Astrocyte (in vitro differentiated cells and primary cell): ENCODE results near the gene CPA5. TPM values are rescaled to one million over a fixed set of nuclear protein-coding genes. Genes with fewer than 3 reads are reported as not detected.

Source experiments
- DNase-seq: peaks from one replicate; pipeline ENCODE4 v3.0.0-alpha.2; 2010; ENCODE audit warnings: low read depth
- FAIRE-seq: peaks from 2 replicates; lab custom pipeline; 2011; peaks lifted over from hg19 to GRCh38; lab: Jason Lieb, UNC
- H2AFZ ChIP-seq: 2 replicates; pipeline ENCODE4 v1.6.0; 2012; ENCODE audit warnings: low read depth, low read length, inconsistent platforms
- H3K27ac ChIP-seq: 2 replicates; pipeline ENCODE4 v1.5.1; 2011; ENCODE audit warnings: low read depth, low read length, inconsistent platforms
- H3K27me3 ChIP-seq: 2 replicates; pipeline ENCODE4 v1.6.0; 2011; ENCODE audit warnings: low read length, inconsistent platforms; ENCODE audit not compliant: insufficient read depth
- H3K36me3 ChIP-seq: 2 replicates; pipeline ENCODE4 v1.5.1; 2011; ENCODE audit warnings: low read length, inconsistent platforms; ENCODE audit not compliant: insufficient read depth
- H3K4me1 ChIP-seq: 2 replicates; pipeline ENCODE4 v1.5.1; 2011; ENCODE audit warnings: low read length, inconsistent platforms; ENCODE audit not compliant: insufficient read depth
- H3K4me2 ChIP-seq: 2 replicates; pipeline ENCODE4 v1.6.0; 2012; ENCODE audit warnings: low read length, inconsistent platforms
- H3K4me3 ChIP-seq: 2 replicates; pipeline ENCODE4 v1.5.1; 2011; ENCODE audit warnings: low read depth, mild to moderate bottlenecking, low read length, inconsistent platforms; ENCODE audit not compliant: insufficient read depth
- H3K79me2 ChIP-seq: 2 replicates; pipeline ENCODE4 v1.6.0; 2012; ENCODE audit warnings: mild to moderate bottlenecking, low read length, inconsistent platforms; ENCODE audit not compliant: insufficient read depth
- H3K9ac ChIP-seq: 2 replicates; pipeline ENCODE4 v1.6.0; 2012; ENCODE audit warnings: mild to moderate bottlenecking, low read length, inconsistent platforms
- H3K9me3 ChIP-seq: 2 replicates; pipeline ENCODE4 v1.5.1; 2012; ENCODE audit warnings: low read depth, mild to moderate bottlenecking, low read length, inconsistent platforms; ENCODE audit not compliant: insufficient read depth
- H4K20me1 ChIP-seq: 2 replicates; pipeline ENCODE4 v1.6.0; 2012; ENCODE audit warnings: low read length, inconsistent platforms; ENCODE audit not compliant: insufficient read depth
- H3K27ac Mint-ChIP-seq: one replicate; pipeline ENCODE4 v1.8.0; 2021; ENCODE audit warnings: mild to moderate bottlenecking, mixed read lengths; ENCODE audit not compliant: unreplicated experiment
- H3K27me3 Mint-ChIP-seq: one replicate; pipeline ENCODE4 v1.8.0; 2021; ENCODE audit warnings: low read depth, mixed read lengths; ENCODE audit not compliant: unreplicated experiment
- H3K36me3 Mint-ChIP-seq: one replicate; pipeline ENCODE4 v1.8.0; 2021; ENCODE audit warnings: low read depth, mixed read lengths; ENCODE audit not compliant: unreplicated experiment
- H3K4me1 Mint-ChIP-seq: one replicate; pipeline ENCODE4 v1.8.0; 2021; ENCODE audit warnings: low read depth, mixed read lengths; ENCODE audit not compliant: unreplicated experiment
- H3K4me3 Mint-ChIP-seq: one replicate; pipeline ENCODE4 v1.8.0; 2021; ENCODE audit warnings: mild to moderate bottlenecking, moderate library complexity, mixed read lengths; ENCODE audit not compliant: unreplicated experiment
- H3K9me3 Mint-ChIP-seq: one replicate; pipeline ENCODE4 v1.8.0; 2021; ENCODE audit warnings: mild to moderate bottlenecking, mixed read lengths; ENCODE audit not compliant: unreplicated experiment
- EZH2 ChIP-seq: IDR thresholded peaks from 2 replicates; pipeline ENCODE4 v1.6.1; 2012; ENCODE audit warnings: mild to moderate bottlenecking, low read length, inconsistent platforms; ENCODE audit not compliant: insufficient read depth
- total RNA-seq: library from RNA; stranded (reverse); gene quantifications from 2 replicates; pipeline ENCODE4 v1.2.1, GENCODE V29; 2021
- TF ChIP-seq, protein P1 (sequence below): IDR thresholded peaks from 2 replicates; pipeline ENCODE4 v1.5.1; 2011; ENCODE audit warnings: low read depth, mild to moderate bottlenecking, inconsistent platforms, low read length, moderate library complexity; ENCODE audit not compliant: insufficient read depth

CPA5 gene
- total RNA-seq, 1 donor from 2014 or later = not detected

DNA sequence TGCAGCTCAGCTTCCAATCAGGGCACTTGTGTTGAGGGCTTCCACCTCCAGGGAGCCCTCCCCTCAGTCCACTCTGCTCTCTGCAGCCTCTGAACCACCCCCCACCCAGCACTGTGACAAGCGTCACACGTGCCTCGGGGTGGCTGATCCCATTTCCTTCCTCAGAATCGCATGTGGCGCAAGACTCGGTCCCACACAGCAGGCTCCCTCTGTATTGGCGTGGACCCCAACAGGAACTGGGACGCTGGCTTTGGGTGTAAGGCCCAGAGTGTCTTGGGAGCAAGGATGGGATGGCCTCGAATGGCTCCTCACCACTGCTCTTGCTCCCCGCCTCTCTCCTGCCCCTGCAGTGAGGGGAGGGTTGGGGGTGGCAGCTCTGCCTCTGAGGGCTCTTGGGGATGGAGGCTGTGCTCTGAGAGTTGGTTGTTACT is 39.8 kb downstream of the CPA5 start:
- no peaks in the 10 kb centered on the region for H3K9me3 ChIP-seq
- Mint-ChIP-seq H3K9me3 (peaks cover 3% of the 10 kb centered on the region), H3K27ac (no peak overlapping the region), H3K4me3 (no peak overlapping the region), H3K36me3 (no peaks in the 10 kb centered on the region), H3K4me1 (peaks cover 10% of the 10 kb centered on the region), H3K27me3 (peaks cover 3% of the 10 kb centered on the region)
- no peaks in the 10 kb centered on the region for H3K79me2 ChIP-seq
- H3K4me1 ChIP-seq = peaks cover 17% of the 10 kb centered on the region
- no peaks in the 10 kb centered on the region for H3K27me3 ChIP-seq
- no peak overlapping the region for H3K27ac ChIP-seq
- DNase-seq = no peak
- H3K36me3 ChIP-seq = no peaks in the 10 kb centered on the region
- no peaks in the 10 kb centered on the region for H4K20me1 ChIP-seq
- H3K4me3 ChIP-seq = no peak overlapping the region
- H3K9ac ChIP-seq = no peak overlapping the region
- no peak for FAIRE-seq
- no peak overlapping the region for H3K4me2 ChIP-seq
- TF ChIP-seq, protein P1, sequence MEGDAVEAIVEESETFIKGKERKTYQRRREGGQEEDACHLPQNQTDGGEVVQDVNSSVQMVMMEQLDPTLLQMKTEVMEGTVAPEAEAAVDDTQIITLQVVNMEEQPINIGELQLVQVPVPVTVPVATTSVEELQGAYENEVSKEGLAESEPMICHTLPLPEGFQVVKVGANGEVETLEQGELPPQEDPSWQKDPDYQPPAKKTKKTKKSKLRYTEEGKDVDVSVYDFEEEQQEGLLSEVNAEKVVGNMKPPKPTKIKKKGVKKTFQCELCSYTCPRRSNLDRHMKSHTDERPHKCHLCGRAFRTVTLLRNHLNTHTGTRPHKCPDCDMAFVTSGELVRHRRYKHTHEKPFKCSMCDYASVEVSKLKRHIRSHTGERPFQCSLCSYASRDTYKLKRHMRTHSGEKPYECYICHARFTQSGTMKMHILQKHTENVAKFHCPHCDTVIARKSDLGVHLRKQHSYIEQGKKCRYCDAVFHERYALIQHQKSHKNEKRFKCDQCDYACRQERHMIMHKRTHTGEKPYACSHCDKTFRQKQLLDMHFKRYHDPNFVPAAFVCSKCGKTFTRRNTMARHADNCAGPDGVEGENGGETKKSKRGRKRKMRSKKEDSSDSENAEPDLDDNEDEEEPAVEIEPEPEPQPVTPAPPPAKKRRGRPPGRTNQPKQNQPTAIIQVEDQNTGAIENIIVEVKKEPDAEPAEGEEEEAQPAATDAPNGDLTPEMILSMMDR = no peak
- no peak for TF ChIP-seq EZH2
- no peak overlapping the region for H2AFZ ChIP-seq

DNA sequence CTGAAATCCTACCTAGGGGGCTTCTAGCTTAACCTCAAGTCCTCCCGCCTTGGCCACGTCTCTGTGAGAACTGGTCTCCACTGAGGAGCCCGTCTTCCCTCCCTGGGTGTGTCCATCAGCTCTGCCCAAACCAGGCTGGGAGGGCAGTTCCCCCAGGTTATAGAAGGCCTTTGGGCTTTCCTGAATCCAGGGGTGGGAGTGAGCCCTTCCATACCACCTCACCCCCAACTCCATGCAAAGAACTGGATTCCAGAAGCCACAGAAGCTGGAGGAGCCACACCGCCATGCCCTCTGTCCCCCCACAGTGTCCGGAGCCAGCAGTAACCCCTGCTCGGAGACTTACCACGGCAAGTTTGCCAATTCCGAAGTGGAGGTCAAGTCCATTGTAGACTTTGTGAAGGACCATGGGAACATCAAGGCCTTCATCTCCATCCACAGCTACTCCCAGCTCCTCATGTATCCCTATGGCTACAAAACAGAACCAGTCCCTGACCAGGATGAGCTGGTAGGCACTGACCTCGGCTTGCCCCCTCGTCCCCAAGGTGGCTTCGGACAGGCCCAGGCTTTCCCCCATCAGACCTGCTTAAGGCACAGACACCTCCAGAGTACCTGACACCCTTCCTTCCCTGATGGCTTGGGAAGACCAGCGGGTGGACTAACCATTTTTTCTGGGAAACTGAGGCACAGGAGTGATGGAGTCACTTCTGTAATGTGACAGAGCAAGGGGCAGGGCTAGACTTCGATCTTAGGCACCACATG is 40.4 kb downstream of the CPA5 start:
- Mint-ChIP-seq H3K27me3 (peaks cover 3% of the 10 kb centered on the region), H3K27ac (no peak overlapping the region), H3K9me3 (peaks cover 3% of the 10 kb centered on the region), H3K4me3 (no peak overlapping the region), H3K4me1 (peaks cover 10% of the 10 kb centered on the region), H3K36me3 (no peaks in the 10 kb centered on the region)
- no peaks in the 10 kb centered on the region for H3K79me2 ChIP-seq
- DNase-seq (no peak), FAIRE-seq (no peak)
- TF ChIP-seq EZH2 = no peak
- TF ChIP-seq, protein P1 = no peak
- H3K4me1 ChIP-seq = peaks cover 17% of the 10 kb centered on the region
- no peak overlapping the region for H3K4me3 ChIP-seq
- H3K9ac ChIP-seq = no peak overlapping the region
- no peak overlapping the region for H3K4me2 ChIP-seq
- no peak overlapping the region for H2AFZ ChIP-seq
- H3K27me3 ChIP-seq = no peaks in the 10 kb centered on the region
- H3K27ac ChIP-seq = no peak overlapping the region
- H4K20me1 ChIP-seq = no peaks in the 10 kb centered on the region
- no peaks in the 10 kb centered on the region for H3K9me3 ChIP-seq
- H3K36me3 ChIP-seq = no peaks in the 10 kb centered on the region

DNA sequence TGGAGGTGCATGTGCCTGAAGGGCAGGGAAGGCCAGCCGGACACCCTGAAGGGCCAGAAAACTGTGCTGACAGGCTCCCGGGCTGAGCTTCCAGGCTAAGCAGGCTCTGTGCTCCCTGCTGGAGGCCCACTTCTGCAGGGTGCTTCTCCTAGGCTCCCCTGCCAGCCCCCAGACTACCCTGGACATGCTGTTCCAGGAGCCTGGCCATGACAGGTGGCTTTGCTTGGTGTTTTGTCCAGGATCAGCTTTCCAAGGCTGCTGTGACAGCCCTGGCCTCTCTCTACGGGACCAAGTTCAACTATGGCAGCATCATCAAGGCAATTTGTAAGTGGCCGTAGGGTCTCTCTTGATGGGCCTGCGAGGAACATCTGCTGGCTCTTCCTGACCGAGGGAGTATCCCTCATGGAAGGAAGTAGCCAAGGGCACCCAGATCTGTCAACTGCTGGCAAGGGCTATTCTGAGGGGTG is 41.0 kb downstream of the CPA5 start:
- FAIRE-seq = no peak
- peaks cover 10% of the 10 kb centered on the region for H3K4me1 Mint-ChIP-seq
- Histone ChIP-seq H3K9ac (no peak overlapping the region), H3K4me1 (peaks cover 14% of the 10 kb centered on the region), H3K4me2 (no peak overlapping the region), H3K9me3 (no peaks in the 10 kb centered on the region), H3K36me3 (no peaks in the 10 kb centered on the region), H3K27me3 (no peaks in the 10 kb centered on the region), H3K79me2 (no peaks in the 10 kb centered on the region), H2AFZ (no peak overlapping the region), H3K4me3 (no peak overlapping the region), H3K27ac (no peak overlapping the region), H4K20me1 (no peaks in the 10 kb centered on the region)
- TF ChIP-seq, protein P1 = no peak
- no peak for TF ChIP-seq EZH2
- no peaks in the 10 kb centered on the region for H3K36me3 Mint-ChIP-seq
- H3K9me3 Mint-ChIP-seq = peaks cover under 1% of the 10 kb centered on the region
- peaks cover 3% of the 10 kb centered on the region for H3K27me3 Mint-ChIP-seq
- DNase-seq = no peak
- peak overlapping the region; percentile 58 for H3K27ac Mint-ChIP-seq
- H3K4me3 Mint-ChIP-seq = no peak overlapping the region
